ENCODE results near the gene DSC1. TPM values are rescaled to one million over a fixed set of nuclear protein-coding genes. Genes with fewer than 3 reads are reported as not detected.

DSC1 gene
- total and polyA plus RNA-seq, 2 experiments from 2014 or later, result not detected

GRCh38 chr18:31211047-31211446, 48.4 kb upstream of the DSC1 start (continued):
- TF ChIP-seq CTCF (conservative IDR thresholded peaks at IDR 0.05; ENCODE audit: low read depth in 2 of 2), result no peak

- H3K79me2 ChIP-seq (replicated peaks; ENCODE audit: insufficient read depth), result no peaks in the 10 kb centered on the region
- 0 out of 2 replicates have a peak overlapping the region, but pooled peaks have one; percentile 10 for H3K4me2 ChIP-seq
- no peaks in the 10 kb centered on the region for H3K9me3 Mint-ChIP-seq
- peaks cover 25% of the 10 kb centered on the region for H3K4me1 Mint-ChIP-seq
- H3K4me3 ChIP-seq, result no peak overlapping the region
- H3K27ac Mint-ChIP-seq, result no peak overlapping the region
- ATAC-seq (no peak), DNase-seq (ENCODE audit: low spot score) (no peak)
- H4K20me1 ChIP-seq (replicated peaks; ENCODE audit: insufficient read depth), result no peaks in the 10 kb centered on the region
- H3K4me3 Mint-ChIP-seq, result no peak overlapping the region
- H2AFZ ChIP-seq, result no peak overlapping the region
- H3K27me3 ChIP-seq (ENCODE audit: insufficient read depth), result no peaks in the 10 kb centered on the region
- H3K27me3 Mint-ChIP-seq (ENCODE audit: insufficient read depth, low read depth, poor library complexity), result no peaks in the 10 kb centered on the region
- no peaks in the 10 kb centered on the region for H3F3A ChIP-seq (replicated peaks; ENCODE audit: low read depth)
- H3K36me3 Mint-ChIP-seq (ENCODE audit: low read depth), result no peaks in the 10 kb centered on the region
- no peaks in the 10 kb centered on the region for H3K36me3 ChIP-seq (ENCODE audit: insufficient read depth)
- no peak overlapping the region for H3K27ac ChIP-seq (ENCODE audit: low read depth)
- H3K9me2 ChIP-seq (ENCODE audit: insufficient read depth), result no peaks in the 10 kb centered on the region
- H3K4me1 ChIP-seq (ENCODE audit: insufficient read depth), result peaks cover 26% of the 10 kb centered on the region
- TF ChIP-seq CTCF (conservative IDR thresholded peaks at IDR 0.05; ENCODE audit: low read depth in 2 of 2) (no peak), EZH2 (IDR thresholded peaks at IDR 0.05; ENCODE audit: low read depth, unreplicated experiment) (no peak), ZNF331 (CRISPR knock-in tag; IDR thresholded peaks at IDR 0.05; ENCODE audit: low read depth) (no peak), REST (IDR thresholded peaks at IDR 0.05; ENCODE audit: unreplicated experiment) (no peak), CREB1 (CRISPR knock-in tag; IDR thresholded peaks at IDR 0.05; ENCODE audit: low read depth) (no peak), NANOG (IDR thresholded peaks at IDR 0.05; ENCODE audit: borderline replicate concordance) (no peak), STAT1 (IDR thresholded peaks at IDR 0.05; ENCODE audit: unreplicated experiment) (no peak), JUNB (IDR thresholded peaks at IDR 0.05; ENCODE audit: unreplicated experiment) (no peak), POLR2AphosphoS5 (IDR thresholded peaks at IDR 0.05; ENCODE audit: low read depth) (no peak), ETS1 (IDR thresholded peaks at IDR 0.05) (no peak)
Measured at GRCh38 chr18:31209041-31209440, 46.4 kb upstream of the DSC1 start.
